Caco-2 (cell line): ENCODE results near the gene NUP133. TPM values are rescaled to one million over a fixed set of nuclear protein-coding genes. Genes with fewer than 3 reads are reported as not detected.

Experiments used
- BruUV-seq: library from RNA; stranded (reverse); fragments of 400-500 nt; replicated peaks from 2 replicates; lab custom pipeline; 2021; lab: Mats Ljungman, UMichigan
- CTCF ChIA-PET: fragments of 300-600 bp; sonication (Branson Sonifier 250); formaldehyde crosslinking; loops from one replicate; lab custom pipeline; 2022; ENCODE audit warnings: antibody characterized with exemption; lab: Charles Lee
- POLR2A ChIA-PET: fragments of 300-600 bp; sonication (Branson Sonifier 250); formaldehyde crosslinking; loops from one replicate; lab custom pipeline; 2022; ENCODE audit warnings: antibody characterized with exemption; lab: Charles Lee
- DNase-seq, 2 experiments: peaks; one replicate each; pipeline versions ENCODE4 v3.0.0 to v3.0.0-alpha.2; 2020 to 2022
- H3K27me3 ChIP-seq: replicated peaks from 2 replicates; pipeline ENCODE4 v1.6.0; 2011; ENCODE audit warnings: low read length; ENCODE audit not compliant: control insufficient read depth, insufficient read depth
- H3K36me3 ChIP-seq: 2 replicates; pipeline ENCODE4 v1.5.1; 2011; ENCODE audit warnings: low read length; ENCODE audit not compliant: control insufficient read depth, insufficient read depth
- H3K4me1 ChIP-seq: fragments of 250-450 bp; sonication (Bioruptor Pico); 2 replicates; pipeline ENCODE4 v1.5.1; 2020; ENCODE audit warnings: mild to moderate bottlenecking
- H3K4me3 ChIP-seq: 2 replicates; pipeline ENCODE4 v1.5.1; 2011; ENCODE audit warnings: low read depth, mild to moderate bottlenecking, control low read depth, low read length
- H3K9me3 ChIP-seq: fragments of 250-450 bp; sonication (Bioruptor Pico); 2 replicates; pipeline ENCODE4 v1.5.1; 2020; ENCODE audit warnings: mild to moderate bottlenecking, moderate library complexity
- H3K27ac Mint-ChIP-seq: one replicate; pipeline ENCODE4 v1.8.0; 2022; ENCODE audit warnings: mixed read lengths; ENCODE audit not compliant: unreplicated experiment
- H3K27me3 Mint-ChIP-seq: one replicate; pipeline ENCODE4 v1.8.0; 2022; ENCODE audit warnings: mixed read lengths; ENCODE audit not compliant: insufficient read depth, unreplicated experiment
- H3K36me3 Mint-ChIP-seq: one replicate; pipeline ENCODE4 v1.8.0; 2022; ENCODE audit warnings: mild to moderate bottlenecking, mixed read lengths; ENCODE audit not compliant: insufficient read depth, unreplicated experiment
- H3K4me1 Mint-ChIP-seq: one replicate; pipeline ENCODE4 v1.8.0; 2022; ENCODE audit warnings: low read depth, mixed read lengths; ENCODE audit not compliant: unreplicated experiment
- H3K4me3 Mint-ChIP-seq: one replicate; pipeline ENCODE4 v1.8.0; 2022; ENCODE audit warnings: mild to moderate bottlenecking, moderate library complexity, mixed read lengths; ENCODE audit not compliant: unreplicated experiment
- H3K9me3 Mint-ChIP-seq: one replicate; pipeline ENCODE4 v1.8.0; 2022; ENCODE audit warnings: mixed read lengths; ENCODE audit not compliant: unreplicated experiment
- CTCF ChIP-seq, 2 experiments: fragments of 200-600 bp in 1 of 2; IDR thresholded peaks; 1 replicate in 1 of 2; 2 replicates in 1 of 2; pipeline versions ENCODE4 v1.5.1 to v1.8.0; 2011 to 2022; ENCODE audit warnings: antibody characterized with exemption in 1 of 2, control low read depth in 1 of 2, inconsistent platforms in 1 of 2, low read depth in 1 of 2, low read length in 1 of 2, mild to moderate bottlenecking in 1 of 2, moderate library complexity in 1 of 2; ENCODE audit not compliant: insufficient read depth in 1 of 2, severe bottlenecking in 1 of 2, unreplicated experiment in 1 of 2
- intact Hi-C: fragments of 100-400 bp; cut with micrococcal nuclease; formaldehyde crosslinking; loops from one replicate; pipeline ENCODE4 v1.10.0; 2022; ENCODE audit not compliant: unreplicated experiment
- total RNA-seq: library from RNA; stranded (reverse); gene quantifications from 2 replicates; pipeline ENCODE4 v1.2.3, GENCODE V29; 2022

Gene NUP133
- total RNA-seq, 1 experiment from 2014 or later, result 54.5 TPM

GRCh38 chr1:229437443-229437842, 70.7 kb downstream of the NUP133 start:
- H3K9me3 ChIP-seq, result no peaks in the 10 kb centered on the region
- CTCF ChIA-PET, result interaction anchor here (0.7 kb wide), 1 partner anchor 470 kb away, joined by 4 read pairs; no protein-coding TSS in a partner anchor
- H3K4me3 ChIP-seq, result no peak overlapping the region
- no peaks in the 10 kb centered on the region; the same call in 1 of the 2 replicates for H3K36me3 ChIP-seq
- BruUV-seq, result no TSS peak
- H3K27me3 ChIP-seq, result no peaks in the 10 kb centered on the region
- H3K4me3 Mint-ChIP-seq, result no peak overlapping the region
- TF ChIP-seq CTCF (IDR thresholded peaks at IDR 0.05; ENCODE audit: insufficient read depth in 1 of 2, low read depth in 1 of 2, low read length in 1 of 2, severe bottlenecking in 1 of 2, unreplicated experiment in 1 of 2), result no peak
- no peaks in the 10 kb centered on the region for H3K27me3 Mint-ChIP-seq
- H3K27ac Mint-ChIP-seq, result no peak overlapping the region
- DNase-seq, result no peak
- no peaks in the 10 kb centered on the region for H3K4me1 ChIP-seq
- H3K4me1 Mint-ChIP-seq, result no peaks in the 10 kb centered on the region
- no peaks in the 10 kb centered on the region for H3K9me3 Mint-ChIP-seq
- POLR2A ChIA-PET, result no interaction called here
- H3K36me3 Mint-ChIP-seq, result peaks cover 29% of the 10 kb centered on the region
- intact Hi-C loops, result no loop called here

GRCh38 chr1:229436201-229436600, 71.9 kb downstream of the NUP133 start:
- no peaks in the 10 kb centered on the region for H3K27me3 Mint-ChIP-seq

GRCh38 chr1:229434641-229435051, 73.5 kb downstream of the NUP133 start:
- no peaks in the 10 kb centered on the region for H3K27me3 Mint-ChIP-seq
- TF ChIP-seq CTCF (IDR thresholded peaks at IDR 0.05; ENCODE audit: insufficient read depth in 1 of 2, low read depth in 1 of 2, low read length in 1 of 2, severe bottlenecking in 1 of 2, unreplicated experiment in 1 of 2), result no peak
- no TSS peak for BruUV-seq
- H3K4me3 Mint-ChIP-seq, result peak overlapping the region; percentile 65
- DNase-seq, result no peak
- H3K4me3 ChIP-seq, result peak overlapping the region; percentile 10
- ChIA-PET CTCF (no interaction called here), POLR2A (no interaction called here)
- no peaks in the 10 kb centered on the region for H3K4me1 ChIP-seq
- no peaks in the 10 kb centered on the region for H3K9me3 Mint-ChIP-seq
- no peaks in the 10 kb centered on the region for H3K4me1 Mint-ChIP-seq
- no peaks in the 10 kb centered on the region for H3K9me3 ChIP-seq
- H3K27me3 ChIP-seq, result no peaks in the 10 kb centered on the region
- peaks cover 7% of the 10 kb centered on the region for H3K36me3 Mint-ChIP-seq
- H3K27ac Mint-ChIP-seq, result no peak overlapping the region
- intact Hi-C loops, result no loop called here
- H3K36me3 ChIP-seq, result no peaks in the 10 kb centered on the region

More at GRCh38 chr1:229436201-229436600, 71.9 kb downstream of the NUP133 start:
- Histone ChIP-seq H3K27me3 (no peaks in the 10 kb centered on the region), H3K4me3 (no peak overlapping the region), H3K36me3 (no peaks in the 10 kb centered on the region; the same call in 1 of the 2 replicates), H3K4me1 (no peaks in the 10 kb centered on the region), H3K9me3 (no peaks in the 10 kb centered on the region)
- ChIA-PET POLR2A (no interaction called here), CTCF (interaction anchor here (0.8 kb wide), 1 partner anchor 15 kb away, joined by 3 read pairs; no protein-coding TSS in a partner anchor)
- Mint-ChIP-seq H3K4me1 (no peaks in the 10 kb centered on the region), H3K4me3 (no peak overlapping the region), H3K9me3 (no peaks in the 10 kb centered on the region), H3K36me3 (peaks cover 21% of the 10 kb centered on the region), H3K27ac (no peak overlapping the region)
- intact Hi-C loops, result no loop called here
- no TSS peak for BruUV-seq
- no peak for TF ChIP-seq CTCF (IDR thresholded peaks at IDR 0.05; ENCODE audit: insufficient read depth in 1 of 2, low read depth in 1 of 2, low read length in 1 of 2, severe bottlenecking in 1 of 2, unreplicated experiment in 1 of 2)
- DNase-seq, result no peak
